Measurements from ENCODE around the gene TMEM238L.

DNA sequence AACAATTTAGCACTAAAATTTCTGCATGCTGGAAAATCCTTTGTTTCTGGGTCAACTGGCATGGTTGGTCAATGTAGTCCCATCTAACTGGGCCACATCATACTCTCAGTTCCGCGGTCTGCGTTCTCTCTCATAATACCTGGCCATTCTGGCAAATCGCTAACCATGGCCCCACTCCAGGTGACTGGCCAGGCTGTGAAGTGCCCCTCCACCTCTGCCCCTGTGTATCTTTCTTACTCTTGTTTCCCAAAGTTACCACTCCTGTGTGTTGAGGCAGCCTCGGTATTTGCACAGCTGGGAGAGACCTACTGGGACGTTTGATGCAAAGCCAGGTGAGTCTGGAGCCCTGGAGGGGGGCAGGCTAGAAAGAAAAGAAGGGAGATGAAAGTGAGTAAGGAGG is 2.0 kb upstream of the TMEM238L start:
- TF ChIP-seq TSC22D4 (tag; IDR thresholded peaks at IDR 0.05), result no peak
- no peak for TF ChIP-seq SMARCE1 (IDR thresholded peaks at IDR 0.05)
- no peak for TF ChIP-seq RFX5 (IDR thresholded peaks at IDR 0.05; ENCODE audit: low read depth, low read length)

Data from K562 (cell line).